ENCODE measurements around the gene FOXJ3.

- TF ChIP-seq CTCF (IDR thresholded peaks at IDR 0.05; ENCODE audit: low read depth, low read length, poor library complexity, severe bottlenecking): no peak
- TF ChIP-seq EZH2phosphoT487 (IDR thresholded peaks at IDR 0.05; ENCODE audit: borderline replicate concordance, low read length): no peak
These were observed 36.0 kb upstream of the FOXJ3 start for GRCh38 chr1:42370876-42371549.

All from DOHH2 (cell line).